Measurements from ENCODE around the gene KIAA0825.

Gene KIAA0825

DNA sequence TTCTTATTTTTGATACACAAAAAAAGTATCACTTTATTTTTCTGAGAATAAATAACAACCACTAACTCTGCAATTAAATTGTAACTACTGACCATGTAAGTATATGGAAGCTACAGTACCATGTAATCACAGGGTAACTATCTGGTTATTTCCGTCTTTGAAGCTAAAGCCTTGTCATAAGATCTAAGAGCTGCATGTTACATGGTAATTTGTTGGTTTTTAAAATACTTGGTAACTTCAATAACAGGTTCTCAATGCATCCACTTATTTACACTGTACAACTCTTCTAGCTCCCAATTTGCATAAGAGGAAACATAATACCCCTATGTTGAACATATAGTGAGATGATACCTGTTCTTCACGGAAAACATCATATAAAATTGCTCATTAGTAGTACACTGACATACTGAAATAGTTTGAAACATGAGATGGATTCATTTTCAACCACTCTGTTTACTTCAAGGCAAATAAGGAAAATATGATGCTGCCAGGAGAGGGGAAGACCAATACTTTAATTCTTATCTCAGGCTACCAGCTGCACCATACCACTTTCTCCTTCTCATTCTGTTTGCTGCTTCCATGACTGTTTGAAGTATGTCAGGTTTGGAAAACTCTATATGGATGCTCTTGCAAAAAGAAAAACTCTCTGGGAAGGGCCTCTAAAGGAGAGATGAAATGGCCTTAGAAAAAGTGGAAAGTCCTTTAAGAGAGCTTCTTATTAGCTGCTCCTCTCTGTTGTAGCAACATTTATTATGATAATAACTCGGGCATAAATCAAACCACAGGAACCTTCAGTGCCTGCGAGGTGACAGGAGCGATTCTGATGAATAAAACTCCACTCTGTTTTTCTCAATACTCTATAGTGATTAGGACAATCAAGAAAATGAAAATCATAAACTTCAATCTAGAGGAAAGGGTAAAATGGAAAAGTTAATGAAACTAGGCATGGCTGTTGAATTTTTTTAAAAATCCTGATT lies 150.2 kb downstream of the KIAA0825 start:
- no peaks in the 10 kb centered on the region for H3K9me2 ChIP-seq (ENCODE audit: low read depth, low read length)
- no peak overlapping the region for H3K27ac ChIP-seq (ENCODE audit: low read depth, low read length, poor library complexity, severe bottlenecking)
- no peak for TF ChIP-seq EZH2 (IDR thresholded peaks at IDR 0.05; ENCODE audit: borderline replicate concordance, low read length)
- no peak for TF ChIP-seq CTCF (IDR thresholded peaks at IDR 0.05; ENCODE audit: low read length)
- no peak overlapping the region for H3K4me3 ChIP-seq (ENCODE audit: low read depth, low read length, poor library complexity, severe bottlenecking)
- H2AFZ ChIP-seq (ENCODE audit: low read length) = no peak overlapping the region
- H3K4me1 ChIP-seq (ENCODE audit: insufficient read depth, low read length, severe bottlenecking) = no peaks in the 10 kb centered on the region
- H3K79me2 ChIP-seq (ENCODE audit: insufficient read depth, low read length) = no peaks in the 10 kb centered on the region
- no peaks in the 10 kb centered on the region for H3F3A ChIP-seq (ENCODE audit: insufficient read depth, low read length)
- no peaks in the 10 kb centered on the region for H3K27me3 ChIP-seq (ENCODE audit: insufficient read depth, low read length)
- no peaks in the 10 kb centered on the region for H3K36me3 ChIP-seq (ENCODE audit: insufficient read depth, low read length)
- H3K9me3 ChIP-seq (ENCODE audit: low read length) = no peaks in the 10 kb centered on the region
- no peaks in the 10 kb centered on the region for H4K20me1 ChIP-seq (ENCODE audit: insufficient read depth, low read length)
- H3K9ac ChIP-seq (ENCODE audit: low read length) = no peak overlapping the region
- no peak overlapping the region for H3K4me2 ChIP-seq (ENCODE audit: low read length)

DNA sequence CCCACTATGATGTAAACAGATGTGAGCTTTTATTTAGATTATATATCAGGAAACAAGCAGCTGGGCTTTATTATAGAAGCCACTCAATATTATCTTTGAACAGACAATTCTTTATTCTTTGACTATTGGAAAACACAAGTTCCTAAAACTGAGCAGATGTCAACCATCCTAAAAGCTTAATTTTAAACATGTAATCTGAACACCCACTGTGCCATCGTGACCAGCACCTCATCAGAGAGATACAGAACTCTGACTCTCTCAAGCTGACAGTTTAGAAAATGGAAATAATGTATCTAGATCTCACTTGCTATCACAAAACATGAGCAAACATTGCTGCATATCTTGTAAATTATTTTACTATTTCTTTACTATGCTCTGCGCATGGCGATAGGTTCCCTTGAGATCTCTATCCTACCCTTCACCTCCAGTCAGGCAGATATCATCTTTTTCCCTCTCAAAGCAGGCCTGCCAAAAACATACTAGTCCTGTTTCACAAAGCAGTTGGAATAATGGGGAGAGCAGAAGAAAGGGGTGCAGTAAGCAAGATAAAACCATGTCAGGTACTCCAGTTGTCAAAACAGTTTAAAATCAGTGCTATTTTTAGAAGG lies 151.0 kb downstream of the KIAA0825 start:
- Histone ChIP-seq H3K9me2 (ENCODE audit: low read depth, low read length) (no peaks in the 10 kb centered on the region), H3K79me2 (ENCODE audit: insufficient read depth, low read length) (no peaks in the 10 kb centered on the region), H3K27ac (ENCODE audit: low read depth, low read length, poor library complexity, severe bottlenecking) (no peak overlapping the region), H3K4me3 (ENCODE audit: low read depth, low read length, poor library complexity, severe bottlenecking) (no peak overlapping the region), H3K9ac (ENCODE audit: low read length) (no peak overlapping the region), H3K36me3 (ENCODE audit: insufficient read depth, low read length) (no peaks in the 10 kb centered on the region), H4K20me1 (ENCODE audit: insufficient read depth, low read length) (no peaks in the 10 kb centered on the region), H3F3A (ENCODE audit: insufficient read depth, low read length) (no peaks in the 10 kb centered on the region), H3K27me3 (ENCODE audit: insufficient read depth, low read length) (no peaks in the 10 kb centered on the region), H3K4me1 (ENCODE audit: insufficient read depth, low read length, severe bottlenecking) (no peaks in the 10 kb centered on the region), H2AFZ (ENCODE audit: low read length) (no peak overlapping the region), H3K4me2 (ENCODE audit: low read length) (no peak overlapping the region), H3K9me3 (ENCODE audit: low read length) (no peaks in the 10 kb centered on the region)
- TF ChIP-seq CTCF (IDR thresholded peaks at IDR 0.05; ENCODE audit: low read length) (no peak), EZH2 (IDR thresholded peaks at IDR 0.05; ENCODE audit: borderline replicate concordance, low read length) (no peak)

GRCh38 chr5:94463739-94464138 lies 154.7 kb downstream of the KIAA0825 start:
- Histone ChIP-seq H3K36me3 (ENCODE audit: insufficient read depth, low read length) (no peaks in the 10 kb centered on the region), H3K9me3 (ENCODE audit: low read length) (no peaks in the 10 kb centered on the region), H3K79me2 (ENCODE audit: insufficient read depth, low read length) (no peaks in the 10 kb centered on the region), H3K4me3 (ENCODE audit: low read depth, low read length, poor library complexity, severe bottlenecking) (no peak overlapping the region), H3K9ac (ENCODE audit: low read length) (no peak overlapping the region), H3K27me3 (ENCODE audit: insufficient read depth, low read length) (no peaks in the 10 kb centered on the region), H3K4me2 (ENCODE audit: low read length) (no peak overlapping the region), H4K20me1 (ENCODE audit: insufficient read depth, low read length) (no peaks in the 10 kb centered on the region), H2AFZ (ENCODE audit: low read length) (no peak overlapping the region), H3F3A (ENCODE audit: insufficient read depth, low read length) (no peaks in the 10 kb centered on the region), H3K9me2 (ENCODE audit: low read depth, low read length) (no peaks in the 10 kb centered on the region), H3K27ac (ENCODE audit: low read depth, low read length, poor library complexity, severe bottlenecking) (no peak overlapping the region), H3K4me1 (ENCODE audit: insufficient read depth, low read length, severe bottlenecking) (no peaks in the 10 kb centered on the region)
- no peak for TF ChIP-seq CTCF (IDR thresholded peaks at IDR 0.05; ENCODE audit: low read length)
- no peak for TF ChIP-seq EZH2 (IDR thresholded peaks at IDR 0.05; ENCODE audit: borderline replicate concordance, low read length)
